WTC11 (cell line): ENCODE results near the gene OSBP2. TPM values are rescaled to one million over a fixed set of nuclear protein-coding genes. Genes with fewer than 3 reads are reported as not detected.

Experiments used
- ATAC-seq: fragments of 200-7000 bp; cut with Tn5 transposase; 2 replicates; pipeline ENCODE4 v1.10.0; 2021; ENCODE audit warnings: mild to moderate bottlenecking, moderate library complexity
- CTCF ChIA-PET: fragments of 300-600 bp; sonication (Branson Sonifier 250); formaldehyde crosslinking; loops from one replicate; lab custom pipeline; 2021; ENCODE audit warnings: antibody characterized with exemption; lab: Charles Lee
- POLR2A ChIA-PET: fragments of 350-600 bp; sonication (Branson Sonifier 250); formaldehyde crosslinking; loops from one replicate; lab custom pipeline; 2021; ENCODE audit warnings: antibody characterized with exemption; lab: Charles Lee
- DNase-seq: peaks from one replicate; pipeline ENCODE4 v3.0.0; 2021; ENCODE audit warnings: low spot score
- H3K27ac Mint-ChIP-seq: 2 replicates; pipeline ENCODE4 v1.8.0; 2021; ENCODE audit warnings: mixed read lengths
- H3K27me3 Mint-ChIP-seq: 2 replicates; pipeline ENCODE4 v1.8.0; 2021; ENCODE audit warnings: low read depth, mild to moderate bottlenecking, moderate library complexity, mixed read lengths
- H3K36me3 Mint-ChIP-seq: 2 replicates; pipeline ENCODE4 v1.8.0; 2021; ENCODE audit warnings: mixed read lengths
- H3K4me1 Mint-ChIP-seq: 2 replicates; pipeline ENCODE4 v1.8.0; 2022; ENCODE audit warnings: mixed read lengths
- H3K4me3 Mint-ChIP-seq: 2 replicates; pipeline ENCODE4 v1.8.0; 2021; ENCODE audit warnings: mild to moderate bottlenecking, moderate library complexity, mixed read lengths
- H3K9me3 Mint-ChIP-seq: 2 replicates; pipeline ENCODE4 v1.8.0; 2021; ENCODE audit warnings: mixed read lengths
- FOXP1 ChIP-seq: sonication (generic); formaldehyde crosslinking; IDR thresholded peaks from 2 replicates; pipeline ENCODE4 v1.8.0; 2022; ENCODE audit warnings: missing genetic modification reagents, mild to moderate bottlenecking, moderate library complexity, borderline replicate concordance
- RELA ChIP-seq: sonication (generic); formaldehyde crosslinking; IDR thresholded peaks from 2 replicates; pipeline ENCODE4 v1.8.1; 2022; ENCODE audit warnings: missing genetic modification reagents, mild to moderate bottlenecking, borderline replicate concordance
- ZNF317 ChIP-seq: sonication (generic); formaldehyde crosslinking; IDR thresholded peaks from 2 replicates; pipeline ENCODE4 v1.8.1; 2023; ENCODE audit warnings: low read depth, mild to moderate bottlenecking, moderate library complexity, missing genetic modification reagents, borderline replicate concordance
- total RNA-seq: library from RNA; stranded (reverse); gene quantifications from 3 replicates; pipeline ENCODE4 v1.2.3, GENCODE V29; 2021
- TF ChIP-seq, protein P1 (sequence below): fragments of 250-450 bp; sonication (Bioruptor Pico); IDR thresholded peaks from 2 replicates; pipeline ENCODE4 v1.9.0; 2021; ENCODE audit warnings: moderate library complexity, mild to moderate bottlenecking, inconsistent platforms, borderline replicate concordance
- TF ChIP-seq, protein P2 (sequence below): sonication (generic); formaldehyde crosslinking; IDR thresholded peaks from 2 replicates; pipeline ENCODE4 v1.8.0; 2023; ENCODE audit warnings: missing genetic modification reagents, mild to moderate bottlenecking, borderline replicate concordance
- TF ChIP-seq, protein P3 (sequence below): sonication (generic); formaldehyde crosslinking; conservative IDR thresholded peaks from 2 replicates; pipeline ENCODE4 v1.8.1; 2023; ENCODE audit warnings: mild to moderate bottlenecking, low read depth, missing genetic modification reagents, moderate library complexity
- TF ChIP-seq, protein P4 (sequence below): fragments of 200-600 bp; IDR thresholded peaks from 2 replicates; pipeline ENCODE4 v1.8.0; 2022; ENCODE audit warnings: antibody characterized with exemption
- TF ChIP-seq, protein P5 (sequence below): sonication (generic); formaldehyde crosslinking; IDR thresholded peaks from 2 replicates; pipeline ENCODE4 v1.8.1; 2022; ENCODE audit warnings: mild to moderate bottlenecking, missing genetic modification reagents, moderate library complexity, borderline replicate concordance
- TF ChIP-seq, protein P6 (sequence below): sonication (generic); formaldehyde crosslinking; IDR thresholded peaks from 2 replicates; pipeline ENCODE4 v1.8.1; 2022; ENCODE audit warnings: low read depth, missing genetic modification reagents, borderline replicate concordance

Gene OSBP2
- total RNA-seq, 1 experiment from 2014 or later: 4.1 TPM

DNA sequence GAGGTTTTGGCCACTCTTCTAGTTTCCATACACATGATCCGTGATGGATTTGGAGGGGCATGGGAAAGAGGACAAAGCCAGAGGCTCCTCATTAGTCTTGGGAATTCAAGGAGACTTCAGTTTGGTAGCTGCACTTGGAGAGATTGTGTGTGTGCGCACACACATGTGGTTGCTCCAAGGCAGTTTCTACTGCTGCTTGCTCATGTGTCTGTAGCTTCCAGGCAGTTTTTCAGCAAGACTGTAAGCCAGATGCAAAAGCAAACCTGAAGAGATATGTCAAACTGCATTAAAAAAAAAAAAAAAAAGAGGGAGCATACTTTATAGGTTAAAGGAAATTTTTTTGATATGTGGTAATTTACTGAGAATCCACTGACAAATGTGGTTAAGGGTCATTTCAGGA, 95.7 kb downstream of the OSBP2 start:
- Mint-ChIP-seq H3K9me3 (no peaks in the 10 kb centered on the region), H3K36me3 (no peaks in the 10 kb centered on the region), H3K4me1 (no peaks in the 10 kb centered on the region), H3K27me3 (no peaks in the 10 kb centered on the region), H3K4me3 (no peak overlapping the region), H3K27ac (no peak overlapping the region)
- TF ChIP-seq, protein P1, sequence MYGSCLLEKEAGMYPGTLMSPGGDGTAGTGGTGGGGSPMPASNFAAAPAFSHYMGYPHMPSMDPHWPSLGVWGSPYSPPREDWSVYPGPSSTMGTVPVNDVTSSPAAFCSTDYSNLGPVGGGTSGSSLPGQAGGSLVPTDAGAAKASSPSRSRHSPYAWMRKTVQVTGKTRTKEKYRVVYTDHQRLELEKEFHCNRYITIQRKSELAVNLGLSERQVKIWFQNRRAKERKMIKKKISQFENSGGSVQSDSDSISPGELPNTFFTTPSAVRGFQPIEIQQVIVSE (CRISPR knock-in tag): no peak
- TF ChIP-seq, protein P2, sequence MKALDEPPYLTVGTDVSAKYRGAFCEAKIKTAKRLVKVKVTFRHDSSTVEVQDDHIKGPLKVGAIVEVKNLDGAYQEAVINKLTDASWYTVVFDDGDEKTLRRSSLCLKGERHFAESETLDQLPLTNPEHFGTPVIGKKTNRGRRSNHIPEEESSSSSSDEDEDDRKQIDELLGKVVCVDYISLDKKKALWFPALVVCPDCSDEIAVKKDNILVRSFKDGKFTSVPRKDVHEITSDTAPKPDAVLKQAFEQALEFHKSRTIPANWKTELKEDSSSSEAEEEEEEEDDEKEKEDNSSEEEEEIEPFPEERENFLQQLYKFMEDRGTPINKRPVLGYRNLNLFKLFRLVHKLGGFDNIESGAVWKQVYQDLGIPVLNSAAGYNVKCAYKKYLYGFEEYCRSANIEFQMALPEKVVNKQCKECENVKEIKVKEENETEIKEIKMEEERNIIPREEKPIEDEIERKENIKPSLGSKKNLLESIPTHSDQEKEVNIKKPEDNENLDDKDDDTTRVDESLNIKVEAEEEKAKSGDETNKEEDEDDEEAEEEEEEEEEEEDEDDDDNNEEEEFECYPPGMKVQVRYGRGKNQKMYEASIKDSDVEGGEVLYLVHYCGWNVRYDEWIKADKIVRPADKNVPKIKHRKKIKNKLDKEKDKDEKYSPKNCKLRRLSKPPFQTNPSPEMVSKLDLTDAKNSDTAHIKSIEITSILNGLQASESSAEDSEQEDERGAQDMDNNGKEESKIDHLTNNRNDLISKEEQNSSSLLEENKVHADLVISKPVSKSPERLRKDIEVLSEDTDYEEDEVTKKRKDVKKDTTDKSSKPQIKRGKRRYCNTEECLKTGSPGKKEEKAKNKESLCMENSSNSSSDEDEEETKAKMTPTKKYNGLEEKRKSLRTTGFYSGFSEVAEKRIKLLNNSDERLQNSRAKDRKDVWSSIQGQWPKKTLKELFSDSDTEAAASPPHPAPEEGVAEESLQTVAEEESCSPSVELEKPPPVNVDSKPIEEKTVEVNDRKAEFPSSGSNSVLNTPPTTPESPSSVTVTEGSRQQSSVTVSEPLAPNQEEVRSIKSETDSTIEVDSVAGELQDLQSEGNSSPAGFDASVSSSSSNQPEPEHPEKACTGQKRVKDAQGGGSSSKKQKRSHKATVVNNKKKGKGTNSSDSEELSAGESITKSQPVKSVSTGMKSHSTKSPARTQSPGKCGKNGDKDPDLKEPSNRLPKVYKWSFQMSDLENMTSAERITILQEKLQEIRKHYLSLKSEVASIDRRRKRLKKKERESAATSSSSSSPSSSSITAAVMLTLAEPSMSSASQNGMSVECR (CRISPR knock-in tag): no peak
- TF ChIP-seq, protein P3, sequence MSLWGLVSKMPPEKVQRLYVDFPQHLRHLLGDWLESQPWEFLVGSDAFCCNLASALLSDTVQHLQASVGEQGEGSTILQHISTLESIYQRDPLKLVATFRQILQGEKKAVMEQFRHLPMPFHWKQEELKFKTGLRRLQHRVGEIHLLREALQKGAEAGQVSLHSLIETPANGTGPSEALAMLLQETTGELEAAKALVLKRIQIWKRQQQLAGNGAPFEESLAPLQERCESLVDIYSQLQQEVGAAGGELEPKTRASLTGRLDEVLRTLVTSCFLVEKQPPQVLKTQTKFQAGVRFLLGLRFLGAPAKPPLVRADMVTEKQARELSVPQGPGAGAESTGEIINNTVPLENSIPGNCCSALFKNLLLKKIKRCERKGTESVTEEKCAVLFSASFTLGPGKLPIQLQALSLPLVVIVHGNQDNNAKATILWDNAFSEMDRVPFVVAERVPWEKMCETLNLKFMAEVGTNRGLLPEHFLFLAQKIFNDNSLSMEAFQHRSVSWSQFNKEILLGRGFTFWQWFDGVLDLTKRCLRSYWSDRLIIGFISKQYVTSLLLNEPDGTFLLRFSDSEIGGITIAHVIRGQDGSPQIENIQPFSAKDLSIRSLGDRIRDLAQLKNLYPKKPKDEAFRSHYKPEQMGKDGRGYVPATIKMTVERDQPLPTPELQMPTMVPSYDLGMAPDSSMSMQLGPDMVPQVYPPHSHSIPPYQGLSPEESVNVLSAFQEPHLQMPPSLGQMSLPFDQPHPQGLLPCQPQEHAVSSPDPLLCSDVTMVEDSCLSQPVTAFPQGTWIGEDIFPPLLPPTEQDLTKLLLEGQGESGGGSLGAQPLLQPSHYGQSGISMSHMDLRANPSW (CRISPR knock-in tag): no peak
- no peak for ATAC-seq
- DNase-seq: no peak
- CTCF ChIA-PET: interaction anchor here (0.7 kb wide), 1 partner anchor 12 kb away, joined by 4 read pairs; no protein-coding TSS in a partner anchor
- POLR2A ChIA-PET: interaction anchor here (0.7 kb wide), 1 partner anchor 224 kb away, joined by 3 read pairs; no protein-coding TSS in a partner anchor

DNA sequence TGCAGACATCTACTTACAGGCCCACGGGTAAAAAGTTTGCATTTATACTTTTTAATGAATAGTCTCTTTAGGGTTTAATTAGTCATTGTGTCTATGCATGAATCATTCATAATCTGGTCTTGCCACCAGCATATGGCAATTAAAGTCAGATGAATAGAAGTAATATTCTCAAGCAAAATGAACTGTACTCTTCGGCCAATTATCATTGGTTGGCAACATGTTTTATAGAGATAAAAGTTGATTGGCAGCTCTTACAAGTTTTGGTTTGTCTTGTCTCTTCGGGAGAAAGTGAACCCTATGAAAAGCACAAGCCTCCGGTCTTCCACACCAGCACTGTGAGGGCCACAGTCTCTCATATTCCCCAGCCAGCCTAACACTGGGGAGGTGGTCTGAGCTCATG, 97.8 kb downstream of the OSBP2 start:
- ATAC-seq: no peak
- ChIA-PET CTCF (interaction anchor here (1.1 kb wide), 1 partner anchor 158 kb away, joined by 4 read pairs; no protein-coding TSS in a partner anchor), POLR2A (no interaction called here)
- Mint-ChIP-seq H3K27me3 (no peaks in the 10 kb centered on the region), H3K4me3 (no peak overlapping the region), H3K27ac (no peak overlapping the region), H3K36me3 (no peaks in the 10 kb centered on the region), H3K9me3 (no peaks in the 10 kb centered on the region), H3K4me1 (no peaks in the 10 kb centered on the region)
- TF ChIP-seq, protein P4, sequence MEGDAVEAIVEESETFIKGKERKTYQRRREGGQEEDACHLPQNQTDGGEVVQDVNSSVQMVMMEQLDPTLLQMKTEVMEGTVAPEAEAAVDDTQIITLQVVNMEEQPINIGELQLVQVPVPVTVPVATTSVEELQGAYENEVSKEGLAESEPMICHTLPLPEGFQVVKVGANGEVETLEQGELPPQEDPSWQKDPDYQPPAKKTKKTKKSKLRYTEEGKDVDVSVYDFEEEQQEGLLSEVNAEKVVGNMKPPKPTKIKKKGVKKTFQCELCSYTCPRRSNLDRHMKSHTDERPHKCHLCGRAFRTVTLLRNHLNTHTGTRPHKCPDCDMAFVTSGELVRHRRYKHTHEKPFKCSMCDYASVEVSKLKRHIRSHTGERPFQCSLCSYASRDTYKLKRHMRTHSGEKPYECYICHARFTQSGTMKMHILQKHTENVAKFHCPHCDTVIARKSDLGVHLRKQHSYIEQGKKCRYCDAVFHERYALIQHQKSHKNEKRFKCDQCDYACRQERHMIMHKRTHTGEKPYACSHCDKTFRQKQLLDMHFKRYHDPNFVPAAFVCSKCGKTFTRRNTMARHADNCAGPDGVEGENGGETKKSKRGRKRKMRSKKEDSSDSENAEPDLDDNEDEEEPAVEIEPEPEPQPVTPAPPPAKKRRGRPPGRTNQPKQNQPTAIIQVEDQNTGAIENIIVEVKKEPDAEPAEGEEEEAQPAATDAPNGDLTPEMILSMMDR: no peak
- TF ChIP-seq, protein P5, sequence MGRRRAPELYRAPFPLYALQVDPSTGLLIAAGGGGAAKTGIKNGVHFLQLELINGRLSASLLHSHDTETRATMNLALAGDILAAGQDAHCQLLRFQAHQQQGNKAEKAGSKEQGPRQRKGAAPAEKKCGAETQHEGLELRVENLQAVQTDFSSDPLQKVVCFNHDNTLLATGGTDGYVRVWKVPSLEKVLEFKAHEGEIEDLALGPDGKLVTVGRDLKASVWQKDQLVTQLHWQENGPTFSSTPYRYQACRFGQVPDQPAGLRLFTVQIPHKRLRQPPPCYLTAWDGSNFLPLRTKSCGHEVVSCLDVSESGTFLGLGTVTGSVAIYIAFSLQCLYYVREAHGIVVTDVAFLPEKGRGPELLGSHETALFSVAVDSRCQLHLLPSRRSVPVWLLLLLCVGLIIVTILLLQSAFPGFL (CRISPR knock-in tag): no peak
- TF ChIP-seq, protein P6, sequence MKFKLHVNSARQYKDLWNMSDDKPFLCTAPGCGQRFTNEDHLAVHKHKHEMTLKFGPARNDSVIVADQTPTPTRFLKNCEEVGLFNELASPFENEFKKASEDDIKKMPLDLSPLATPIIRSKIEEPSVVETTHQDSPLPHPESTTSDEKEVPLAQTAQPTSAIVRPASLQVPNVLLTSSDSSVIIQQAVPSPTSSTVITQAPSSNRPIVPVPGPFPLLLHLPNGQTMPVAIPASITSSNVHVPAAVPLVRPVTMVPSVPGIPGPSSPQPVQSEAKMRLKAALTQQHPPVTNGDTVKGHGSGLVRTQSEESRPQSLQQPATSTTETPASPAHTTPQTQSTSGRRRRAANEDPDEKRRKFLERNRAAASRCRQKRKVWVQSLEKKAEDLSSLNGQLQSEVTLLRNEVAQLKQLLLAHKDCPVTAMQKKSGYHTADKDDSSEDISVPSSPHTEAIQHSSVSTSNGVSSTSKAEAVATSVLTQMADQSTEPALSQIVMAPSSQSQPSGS (CRISPR knock-in tag): no peak
- TF ChIP-seq FOXP1 (CRISPR knock-in tag) (no peak), RELA (CRISPR knock-in tag) (no peak), ZNF317 (no peak)
- no peak for DNase-seq
